Uterus (tissue), 2 donors: Measurements from ENCODE around the gene NISCH.

Experiments
- POLR2A ChIP-seq, 2 donors: fragments of 450-650 bp; IDR thresholded peaks; one replicate each; pipeline ENCODE4 v1.6.1; 2016; ENCODE audit warnings: antibody characterized with exemption in 2 of 2, mild to moderate bottlenecking in 1 of 2, moderate library complexity in 1 of 2
- TF ChIP-seq, protein P1 (sequence below), 4 experiments: fragments of 200-600 bp in 2 of 4; fragments of 450-650 bp in 2 of 4; sonication (generic) in 2 of 4; IDR thresholded peaks; one replicate each; pipeline ENCODE4 v1.5.1; 2016 to 2019; ENCODE audit warnings: antibody characterized with exemption in 4 of 4, mild to moderate bottlenecking in 2 of 4, moderate library complexity in 1 of 4

DNA sequence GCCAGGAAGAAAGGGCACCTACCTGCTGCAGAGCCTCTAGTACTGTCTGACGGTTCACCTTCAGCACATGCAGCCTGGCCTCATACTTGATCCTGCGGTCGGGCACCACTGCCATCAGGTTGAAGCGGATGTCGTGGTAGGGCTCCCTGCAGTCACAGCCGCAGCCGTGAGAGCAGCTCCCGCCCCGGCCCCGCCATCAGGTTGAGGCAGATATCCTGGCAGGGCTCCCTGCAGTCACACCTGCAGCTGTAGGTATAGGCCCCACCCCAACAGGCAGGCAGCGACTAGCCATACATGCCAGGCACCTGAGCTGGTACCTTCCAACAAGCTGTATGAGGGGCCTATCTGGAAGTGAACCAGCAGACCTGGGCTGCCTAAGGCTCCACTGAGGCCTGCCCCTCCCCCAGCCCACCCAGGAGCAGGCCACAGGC, 49.2 kb upstream of the NISCH start:
- TF ChIP-seq, protein P1, sequence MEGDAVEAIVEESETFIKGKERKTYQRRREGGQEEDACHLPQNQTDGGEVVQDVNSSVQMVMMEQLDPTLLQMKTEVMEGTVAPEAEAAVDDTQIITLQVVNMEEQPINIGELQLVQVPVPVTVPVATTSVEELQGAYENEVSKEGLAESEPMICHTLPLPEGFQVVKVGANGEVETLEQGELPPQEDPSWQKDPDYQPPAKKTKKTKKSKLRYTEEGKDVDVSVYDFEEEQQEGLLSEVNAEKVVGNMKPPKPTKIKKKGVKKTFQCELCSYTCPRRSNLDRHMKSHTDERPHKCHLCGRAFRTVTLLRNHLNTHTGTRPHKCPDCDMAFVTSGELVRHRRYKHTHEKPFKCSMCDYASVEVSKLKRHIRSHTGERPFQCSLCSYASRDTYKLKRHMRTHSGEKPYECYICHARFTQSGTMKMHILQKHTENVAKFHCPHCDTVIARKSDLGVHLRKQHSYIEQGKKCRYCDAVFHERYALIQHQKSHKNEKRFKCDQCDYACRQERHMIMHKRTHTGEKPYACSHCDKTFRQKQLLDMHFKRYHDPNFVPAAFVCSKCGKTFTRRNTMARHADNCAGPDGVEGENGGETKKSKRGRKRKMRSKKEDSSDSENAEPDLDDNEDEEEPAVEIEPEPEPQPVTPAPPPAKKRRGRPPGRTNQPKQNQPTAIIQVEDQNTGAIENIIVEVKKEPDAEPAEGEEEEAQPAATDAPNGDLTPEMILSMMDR (IDR thresholded peaks at IDR 0.05), result no peak
- no peak for TF ChIP-seq POLR2A (IDR thresholded peaks at IDR 0.05)
